ENCODE data around the gene NTN1.
"Not testable (repeated sequence)": the region's sequence is repeated elsewhere in the genome, so short reads cannot be mapped to it uniquely, and the experiment has no call there.

NTN1 gene

GRCh38 chr17:9021158-9021991 is at the start of gene NTN1:
Gene NTN1 (plus strand): TSS chr17:9021510. CDS start chr17:9022374, 864 bp downstream.
- peak; percentile 31 to 46 for DNase-seq (ENCODE audit: low read depth in 2 of 2)

GRCh38 chr17:8975091-8975725 is 46.1 kb upstream of the NTN1 start:
- DNase-seq (ENCODE audit: low read depth in 2 of 2) = no peak

DNA sequence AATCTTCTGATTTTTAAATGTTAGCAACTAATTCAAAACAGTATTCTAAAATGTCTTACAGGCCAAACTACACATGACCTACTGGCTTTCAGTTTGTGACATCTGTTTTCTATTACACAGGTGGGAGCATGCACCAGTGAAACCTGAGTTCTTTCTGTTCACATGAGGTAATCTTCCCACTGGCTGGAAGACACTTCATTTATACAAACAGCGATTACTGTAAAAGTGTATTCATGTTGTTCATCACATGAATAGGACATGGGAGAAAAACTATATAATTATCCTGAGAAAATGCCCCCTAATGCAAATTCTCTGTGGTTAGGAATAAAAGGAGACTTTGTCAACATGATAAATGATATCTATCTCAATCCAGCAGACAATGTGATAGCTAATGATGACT is 44.7 kb upstream of the NTN1 start:
- no peak for DNase-seq (ENCODE audit: low read depth in 2 of 2)

DNA sequence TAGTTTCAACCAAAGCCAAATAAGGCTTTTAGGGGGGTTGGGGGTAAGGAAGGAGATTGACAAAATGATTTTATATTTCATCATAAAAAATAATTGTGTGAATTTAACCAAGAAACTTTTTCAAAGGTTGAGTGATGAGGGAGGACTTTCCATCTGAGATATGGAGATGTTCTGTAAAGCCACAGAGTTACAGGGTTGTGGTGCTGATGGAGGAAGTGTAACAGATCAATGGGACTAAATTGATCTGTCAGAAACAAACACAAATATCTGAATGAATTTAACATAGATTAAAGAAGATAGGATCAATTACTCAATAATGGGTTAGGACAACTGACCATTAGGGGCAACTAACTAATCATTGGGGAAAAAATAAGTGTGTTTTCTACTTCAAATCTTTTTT is 41.6 kb upstream of the NTN1 start:
- DNase-seq (ENCODE audit: low read depth in 2 of 2) = no peak

- no peak for DNase-seq (ENCODE audit: low read depth in 2 of 2)
Measured at GRCh38 chr17:8981443-8981842, 39.9 kb upstream of the NTN1 start.

DNA sequence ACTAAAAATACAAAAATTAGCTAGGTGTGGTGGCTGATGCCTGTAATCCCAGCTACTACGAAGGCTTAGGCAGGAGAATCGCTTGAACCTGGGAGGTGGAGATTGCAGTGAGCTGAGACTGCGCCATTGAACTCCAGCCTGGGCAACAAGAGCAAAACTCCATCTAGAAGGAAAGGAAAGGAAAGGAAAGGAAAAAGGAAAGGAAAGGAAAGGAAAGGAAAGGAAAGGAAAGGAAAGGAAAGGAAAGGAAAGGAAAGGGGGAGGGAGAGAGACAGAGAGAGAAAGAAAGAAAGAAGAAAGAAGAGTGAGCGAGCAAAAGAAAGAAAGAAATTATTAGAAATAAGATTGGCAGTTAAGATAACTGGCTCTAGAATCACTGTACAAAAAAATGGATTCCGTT is 37.1 kb upstream of the NTN1 start:
- DNase-seq (ENCODE audit: low read depth in 2 of 2) = not testable (repeated sequence)

DNA sequence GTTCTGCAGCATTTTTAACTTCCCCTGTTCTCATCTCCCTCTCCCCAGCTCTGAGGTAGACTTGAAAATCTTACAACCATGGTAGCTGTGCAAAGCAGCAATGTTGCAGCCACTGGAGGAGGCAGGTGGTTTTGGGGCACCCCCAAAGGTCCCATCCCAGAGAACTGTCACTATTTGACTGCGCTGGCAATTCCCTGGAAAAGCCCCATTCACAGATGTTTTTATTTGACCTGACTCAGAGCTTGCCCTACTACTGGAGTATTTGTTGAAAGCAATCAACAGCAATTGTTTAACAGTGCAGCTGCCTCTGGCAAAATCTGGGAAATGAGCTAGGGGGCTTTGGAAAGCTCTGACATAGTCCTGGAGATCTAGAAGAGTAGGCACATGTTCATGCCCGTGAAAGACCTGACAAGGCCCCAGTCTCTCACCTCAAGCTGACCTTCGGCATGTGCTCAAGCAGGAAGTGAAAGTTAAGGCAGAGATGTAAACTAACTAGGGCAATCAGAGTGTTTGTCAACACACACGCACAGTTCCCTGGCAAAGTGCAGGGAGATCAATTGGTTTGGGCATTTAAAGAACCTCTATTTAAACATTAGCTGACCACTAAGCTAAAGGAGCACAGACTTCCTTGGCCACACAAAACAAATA is 36.1 kb upstream of the NTN1 start:
- DNase-seq (ENCODE audit: low read depth in 2 of 2) = no peak

- DNase-seq (ENCODE audit: low read depth in 2 of 2) = no peak
Measured at GRCh38 chr17:8986295-8986694, 35.0 kb upstream of the NTN1 start.

DNA sequence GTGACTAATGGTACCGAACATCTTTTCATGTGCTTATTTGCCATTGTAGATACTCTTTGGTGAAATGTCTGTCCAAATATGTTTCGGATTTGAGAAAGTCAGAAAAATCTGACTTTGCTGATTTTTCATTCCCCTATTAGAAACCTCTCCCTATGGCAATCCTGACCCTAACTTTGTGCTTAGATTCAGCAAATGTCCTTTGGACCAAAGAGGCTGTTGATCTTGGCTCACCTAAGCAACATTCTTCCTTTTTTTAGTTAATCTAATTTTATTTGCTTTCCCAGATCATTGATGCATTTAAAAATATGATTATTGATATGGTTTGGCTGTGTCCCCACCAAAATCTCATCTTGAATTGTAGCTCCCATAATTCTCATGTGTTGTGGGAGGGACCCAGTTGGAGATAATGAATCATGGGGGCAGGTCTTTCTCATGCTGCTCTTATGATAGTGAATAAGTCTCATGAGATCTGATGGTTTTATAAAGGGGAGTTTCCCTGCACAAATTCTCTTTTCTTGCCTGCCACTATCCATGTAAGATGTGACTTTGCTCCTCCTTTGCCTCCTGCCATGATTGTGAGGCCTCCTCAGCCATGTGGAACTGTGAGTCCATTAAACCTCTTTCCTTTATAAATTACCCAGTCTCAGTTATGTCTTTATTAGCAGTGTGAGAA is 32.9 kb upstream of the NTN1 start:
- not testable (repeated sequence) for DNase-seq (ENCODE audit: low read depth in 2 of 2)

DNA sequence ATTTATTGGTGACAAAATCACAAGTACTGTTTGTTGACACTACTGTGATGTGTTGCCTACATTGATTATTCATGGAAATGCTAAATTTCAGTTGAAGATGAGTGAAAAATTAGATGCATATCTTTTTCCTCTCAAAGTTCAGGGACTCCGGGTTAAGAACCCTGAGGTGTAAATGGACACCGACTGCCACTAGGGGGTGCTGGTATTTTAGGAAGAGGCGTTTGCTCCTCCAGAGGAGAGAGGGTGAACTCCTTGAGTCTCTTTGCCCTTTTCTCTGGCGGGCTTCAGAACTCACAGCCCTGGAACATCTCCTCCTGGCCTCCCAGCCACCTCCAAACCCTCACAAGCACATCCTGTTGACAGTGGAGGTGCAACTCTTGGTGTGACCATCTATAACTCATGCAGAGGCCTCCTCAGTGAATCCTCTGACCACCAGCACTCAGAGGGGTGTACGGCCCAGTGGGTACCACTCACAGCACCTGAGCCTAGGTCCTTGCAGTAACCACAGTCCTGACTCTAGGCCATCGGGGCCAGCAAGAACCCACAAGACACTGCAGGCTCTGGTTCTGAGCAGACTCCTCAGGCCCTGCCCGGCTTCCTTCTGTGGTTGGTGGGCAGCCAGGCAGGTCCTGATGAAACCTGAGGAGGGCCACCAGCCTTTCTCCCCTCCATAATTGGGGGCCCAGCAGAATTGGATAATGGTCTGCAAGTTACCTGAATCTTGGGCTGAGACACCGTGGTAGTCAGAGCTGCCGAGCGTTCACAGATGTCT is 29.6 kb upstream of the NTN1 start:
- peak; percentile 20 to 61 for DNase-seq (ENCODE audit: low read depth in 2 of 2)

GRCh38 chr17:8994319-8994718 is 27.0 kb upstream of the NTN1 start:
- DNase-seq (ENCODE audit: low read depth in 2 of 2) = peak; percentile 39 to 71

- no peak for DNase-seq (ENCODE audit: low read depth in 2 of 2)
Measured at GRCh38 chr17:8995711-8996110, 25.6 kb upstream of the NTN1 start.

DNA sequence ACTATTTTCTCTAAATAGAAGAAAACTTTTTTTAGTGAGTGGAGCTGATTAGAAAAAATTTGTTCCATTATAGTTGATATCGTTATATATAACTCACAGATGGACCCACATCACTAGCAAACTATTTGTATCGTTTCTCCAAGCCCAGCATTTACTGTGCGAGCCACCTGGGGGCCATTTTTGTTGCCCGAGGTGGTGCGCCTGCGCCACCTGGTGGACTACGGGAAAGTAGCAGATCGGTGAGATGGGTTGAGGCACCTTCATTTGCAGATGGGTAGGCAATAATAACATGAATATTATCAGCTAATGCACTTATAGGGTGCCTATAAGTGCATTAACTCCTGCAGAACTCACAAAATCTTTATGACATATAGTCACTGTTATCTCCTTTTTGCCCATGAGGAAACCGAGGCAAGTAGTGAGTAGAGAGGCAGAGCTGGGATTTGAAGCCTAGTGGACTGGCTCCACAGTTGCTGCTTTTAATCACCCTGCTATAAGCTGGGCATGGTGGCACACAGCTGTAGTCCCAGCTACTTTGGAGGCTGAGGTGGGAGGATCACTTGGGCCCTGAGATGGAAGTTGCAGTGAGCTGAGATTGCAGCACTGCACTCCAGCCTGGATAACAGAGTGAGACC is 23.2 kb upstream of the NTN1 start:
- DNase-seq (ENCODE audit: low read depth in 2 of 2) = peak; percentile 61 to 68

DNA sequence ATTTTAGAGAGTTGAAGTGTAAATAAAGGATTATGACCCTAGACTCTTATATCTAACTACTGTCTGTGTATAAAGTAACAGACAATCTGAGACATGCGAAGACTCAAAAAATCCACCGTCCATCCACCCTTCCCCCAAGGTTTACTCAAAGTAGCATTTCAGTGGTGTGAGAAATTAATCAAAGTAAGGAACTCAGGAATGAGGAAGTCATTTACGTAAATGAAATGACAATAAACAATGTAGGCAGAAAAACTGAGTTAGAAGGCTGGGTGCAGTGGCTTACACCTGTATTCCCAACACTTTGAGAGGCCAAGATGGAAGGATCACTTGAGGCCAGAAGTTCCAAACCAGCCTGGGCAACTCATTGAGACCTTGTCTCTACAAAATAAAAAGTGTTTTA is 19.8 kb upstream of the NTN1 start:
- no peak for DNase-seq (ENCODE audit: low read depth in 2 of 2)

- DNase-seq (ENCODE audit: low read depth in 2 of 2) = no peak
Measured at GRCh38 chr17:9002227-9002605, 19.1 kb upstream of the NTN1 start.

- DNase-seq (ENCODE audit: low read depth in 2 of 2) = no peak
Measured at GRCh38 chr17:9002606-9003354, 18.5 kb upstream of the NTN1 start.

- no peak for DNase-seq (ENCODE audit: low read depth in 2 of 2)
Measured at GRCh38 chr17:9003355-9004131, 17.8 kb upstream of the NTN1 start.

DNA sequence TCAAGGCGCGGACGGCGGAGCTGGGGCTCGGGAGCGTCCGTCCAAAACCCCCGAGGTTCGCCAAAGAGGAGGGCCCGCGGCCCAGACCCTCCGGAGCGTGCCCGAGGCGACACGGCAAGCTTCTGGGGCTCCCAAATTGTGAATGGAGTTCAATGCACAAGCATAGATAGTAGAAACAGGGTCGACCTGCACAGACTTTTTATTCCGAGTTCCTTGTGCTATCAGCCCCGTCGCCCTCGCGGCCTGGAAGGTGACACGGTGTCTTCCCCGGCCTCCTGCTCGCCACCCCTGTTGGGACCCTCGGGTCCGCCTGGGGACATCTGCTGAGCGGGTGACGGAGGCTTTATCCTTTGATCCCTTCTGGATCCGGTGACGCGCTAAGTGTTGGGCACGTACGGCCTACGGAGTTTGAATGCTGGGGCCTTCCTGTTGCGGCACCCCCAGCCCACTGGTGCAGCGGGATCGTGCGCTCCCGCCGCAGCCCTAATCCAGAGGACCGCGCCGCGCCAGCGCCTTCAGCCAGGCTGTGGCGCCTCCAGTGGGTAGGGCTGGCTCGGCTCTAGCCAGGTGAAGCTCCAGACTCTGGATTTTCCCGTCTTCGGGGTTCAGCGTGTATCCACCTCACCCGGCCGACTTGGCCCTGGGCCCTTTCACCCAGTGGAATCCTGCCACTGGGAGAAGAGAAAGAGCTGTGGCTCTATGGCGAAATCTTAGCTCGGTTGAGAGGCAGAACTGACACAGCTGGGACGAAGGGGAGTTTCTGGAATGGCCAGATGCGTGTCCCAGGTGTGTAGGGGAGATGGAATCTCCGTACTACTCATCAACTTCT is 17.0 kb upstream of the NTN1 start:
- no peak for DNase-seq (ENCODE audit: low read depth in 2 of 2)

GRCh38 chr17:9004961-9005285 is 16.4 kb upstream of the NTN1 start:
- DNase-seq (ENCODE audit: low read depth in 2 of 2) = no peak
